ENCODE measurements around the gene PABPN1L.

The PABPN1L gene

GRCh38 chr16:88883946-88884345 is 17.5 kb upstream of the PABPN1L start:
- DNase-seq (ENCODE audit: low spot score): no peak

- no peak for DNase-seq (ENCODE audit: low spot score)
Measured at GRCh38 chr16:88883117-88883895, 16.8 kb upstream of the PABPN1L start.

DNA sequence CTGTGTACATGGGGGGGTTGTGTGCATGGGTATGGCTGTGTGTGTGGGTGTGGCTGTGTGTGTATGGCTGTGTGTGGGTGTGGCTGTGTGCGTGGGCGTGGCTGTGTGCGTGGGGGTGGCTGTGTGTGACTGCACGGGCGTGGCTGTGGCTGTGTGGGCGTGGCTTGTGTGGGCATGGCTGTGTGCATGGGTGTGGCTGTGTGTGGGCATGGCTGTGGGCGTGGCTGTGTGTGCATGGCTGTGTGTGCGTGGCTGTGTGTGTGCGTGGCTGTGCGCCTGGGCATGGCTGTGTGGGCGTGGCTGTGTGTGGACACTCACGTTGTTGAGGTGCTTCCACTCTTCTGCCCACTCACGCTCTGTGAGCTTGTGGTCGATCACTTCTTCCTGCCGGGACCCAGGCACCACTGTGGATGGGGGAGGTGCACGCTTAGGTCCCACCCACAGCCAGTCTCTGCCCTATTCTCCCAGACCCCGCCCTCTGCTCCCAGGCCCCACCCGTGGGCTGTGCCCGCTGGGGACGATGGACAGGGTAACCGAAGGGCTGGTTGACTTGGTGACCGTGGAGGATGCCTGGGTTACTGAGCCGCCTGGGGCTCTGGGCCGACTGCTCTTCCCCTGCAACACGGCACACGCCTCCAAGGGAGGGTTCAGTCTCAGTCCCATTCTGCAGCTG is 16.0 kb upstream of the PABPN1L start:
- no peak for DNase-seq (ENCODE audit: low spot score)

DNA sequence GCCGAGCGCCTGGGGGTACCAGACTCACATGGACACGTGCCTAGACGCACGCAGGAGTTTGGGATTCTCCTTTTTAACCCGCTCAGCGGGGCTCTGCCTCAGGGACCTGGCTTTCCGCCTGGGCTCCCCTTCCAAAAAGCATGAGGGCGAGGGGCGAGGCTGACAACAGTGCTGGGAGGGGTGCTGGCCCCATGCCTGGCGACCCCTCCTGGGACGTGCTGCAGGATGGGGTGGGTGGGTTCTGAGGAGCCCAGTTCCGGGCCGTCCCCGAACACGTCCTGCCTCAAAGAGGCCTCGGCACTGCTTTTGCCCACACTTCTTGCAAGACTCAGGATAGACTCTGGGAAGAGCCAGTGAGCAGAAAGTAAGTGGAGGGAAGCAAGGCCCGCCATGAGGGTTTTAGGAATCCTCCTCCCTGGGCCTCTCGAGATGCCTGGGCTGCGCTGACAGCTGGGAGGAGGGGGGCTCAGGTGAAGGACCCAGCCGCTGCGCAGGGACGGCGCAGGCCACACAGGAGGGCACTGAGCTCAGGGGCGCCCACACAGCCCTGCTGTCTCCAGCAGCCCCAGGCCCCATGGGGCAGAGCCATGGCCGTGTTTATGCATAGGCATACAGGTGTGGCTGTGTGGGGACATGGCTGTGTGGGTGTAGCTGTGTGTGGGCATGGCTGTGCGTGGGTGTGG is 15.4 kb upstream of the PABPN1L start:
- no peak for DNase-seq (ENCODE audit: low spot score)

DNA sequence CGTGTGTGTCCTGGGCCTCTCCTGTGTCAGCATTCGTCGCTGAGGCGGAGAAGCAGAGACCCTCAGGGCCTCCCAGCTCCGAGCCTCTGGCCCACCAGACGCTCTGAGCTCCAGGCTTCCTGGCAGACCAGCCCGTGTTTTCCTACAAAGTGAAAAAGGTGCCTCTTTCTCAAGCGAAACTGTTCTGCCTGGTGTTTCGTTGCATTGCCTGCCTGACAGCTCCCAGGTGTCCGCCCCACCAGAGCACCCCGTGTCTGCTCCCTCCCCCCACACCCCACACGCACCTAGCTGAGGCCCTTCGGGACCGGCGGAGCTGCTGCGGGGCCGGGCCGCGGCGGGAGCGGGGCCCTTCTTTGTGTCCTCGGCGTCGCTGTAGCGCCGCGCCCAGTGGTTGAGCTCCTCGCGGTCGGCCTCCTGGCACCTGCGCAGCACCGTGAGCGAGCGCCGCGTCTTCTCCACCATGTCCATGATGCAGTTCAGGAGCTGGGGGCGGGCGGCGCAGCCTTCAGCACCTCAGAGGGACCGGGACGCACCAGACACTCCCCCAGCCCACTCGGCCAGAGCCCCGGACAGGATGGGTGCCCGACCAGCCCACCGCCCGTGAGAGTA is 14.7 kb upstream of the PABPN1L start:
- DNase-seq (ENCODE audit: low spot score): no peak

- DNase-seq (ENCODE audit: low spot score): no peak
Measured at GRCh38 chr16:88880226-88881006, 14.0 kb upstream of the PABPN1L start.

DNA sequence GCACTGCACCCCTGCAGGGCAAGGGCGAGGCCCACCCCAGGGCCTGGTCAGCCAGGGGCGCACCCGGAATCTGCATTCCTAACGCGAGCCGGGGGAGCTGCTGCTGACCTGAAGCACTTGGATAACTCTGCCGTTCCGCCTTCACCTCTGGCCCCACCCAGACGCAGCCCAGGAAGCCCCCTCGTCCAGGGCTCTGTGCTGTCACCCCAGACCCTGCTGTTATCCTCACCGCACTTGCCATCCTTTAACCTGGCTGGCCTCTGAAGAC is 13.3 kb upstream of the PABPN1L start:
- no peak for DNase-seq (ENCODE audit: low spot score)

- no peak for DNase-seq (ENCODE audit: low spot score)
Measured at GRCh38 chr16:88878967-88879787, 12.7 kb upstream of the PABPN1L start.

GRCh38 chr16:88878356-88878755 is 11.9 kb upstream of the PABPN1L start:
- no peak for DNase-seq (ENCODE audit: low spot score)

GRCh38 chr16:88877564-88878289 is 11.3 kb upstream of the PABPN1L start:
- no peak for DNase-seq (ENCODE audit: low spot score)

DNA sequence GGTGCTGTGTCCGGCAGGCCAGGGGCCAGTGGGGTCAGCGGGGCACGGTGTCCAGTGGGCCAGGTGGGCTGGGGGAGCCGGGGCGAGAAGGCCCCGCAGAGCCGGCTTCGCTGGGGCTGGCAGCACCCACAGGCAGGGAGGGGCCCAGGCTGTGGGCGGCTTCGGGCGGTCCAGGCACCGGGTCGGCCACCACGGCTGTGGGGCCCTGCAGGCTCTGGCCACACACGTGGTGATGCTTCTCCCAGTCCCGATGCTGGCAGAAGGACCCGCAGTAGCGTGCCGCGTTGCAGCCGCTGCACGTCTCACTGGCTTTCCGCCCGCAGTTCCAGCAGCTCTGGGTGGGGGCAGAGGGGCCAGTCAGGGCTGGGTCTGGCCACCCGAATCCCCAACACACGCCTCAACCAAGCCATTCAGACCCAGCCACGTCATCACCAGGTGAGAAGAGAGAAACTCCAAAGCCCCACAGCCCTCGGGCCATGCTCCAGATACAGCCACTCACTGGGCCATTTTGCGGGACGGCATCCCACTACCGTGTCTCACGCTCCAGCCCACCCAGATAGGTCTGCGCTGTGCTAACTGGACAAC is 10.6 kb upstream of the PABPN1L start:
- DNase-seq (ENCODE audit: low spot score): no peak

DNA sequence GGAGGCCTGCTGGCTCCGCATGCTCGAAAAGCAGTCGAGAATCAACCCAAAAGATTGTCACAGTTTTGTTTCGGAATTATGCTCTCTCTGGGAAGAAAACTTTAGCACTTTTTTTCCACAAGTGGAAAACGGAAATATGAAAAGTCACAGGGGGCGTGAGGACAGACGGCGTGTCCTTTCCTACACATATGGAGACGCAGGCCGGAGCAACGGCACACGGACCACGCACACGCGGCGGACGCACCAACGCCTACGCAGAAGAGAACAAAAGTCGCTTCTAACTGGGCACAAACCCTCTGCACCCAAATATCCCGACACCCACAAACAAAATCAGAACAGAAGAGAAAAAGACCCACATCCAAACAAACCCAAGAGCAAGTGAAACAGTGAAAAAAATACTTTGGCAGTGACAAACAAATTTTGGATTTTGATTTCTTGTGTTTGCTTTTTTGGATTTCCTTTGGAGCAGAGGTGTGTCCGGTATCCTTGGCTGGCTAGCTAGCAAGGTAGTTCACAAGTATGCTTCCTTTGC is 9.3 kb upstream of the PABPN1L start:
- no peak for DNase-seq (ENCODE audit: low spot score)

GRCh38 chr16:88874938-88875599 is 8.6 kb upstream of the PABPN1L start:
- DNase-seq (ENCODE audit: low spot score): no peak

DNA sequence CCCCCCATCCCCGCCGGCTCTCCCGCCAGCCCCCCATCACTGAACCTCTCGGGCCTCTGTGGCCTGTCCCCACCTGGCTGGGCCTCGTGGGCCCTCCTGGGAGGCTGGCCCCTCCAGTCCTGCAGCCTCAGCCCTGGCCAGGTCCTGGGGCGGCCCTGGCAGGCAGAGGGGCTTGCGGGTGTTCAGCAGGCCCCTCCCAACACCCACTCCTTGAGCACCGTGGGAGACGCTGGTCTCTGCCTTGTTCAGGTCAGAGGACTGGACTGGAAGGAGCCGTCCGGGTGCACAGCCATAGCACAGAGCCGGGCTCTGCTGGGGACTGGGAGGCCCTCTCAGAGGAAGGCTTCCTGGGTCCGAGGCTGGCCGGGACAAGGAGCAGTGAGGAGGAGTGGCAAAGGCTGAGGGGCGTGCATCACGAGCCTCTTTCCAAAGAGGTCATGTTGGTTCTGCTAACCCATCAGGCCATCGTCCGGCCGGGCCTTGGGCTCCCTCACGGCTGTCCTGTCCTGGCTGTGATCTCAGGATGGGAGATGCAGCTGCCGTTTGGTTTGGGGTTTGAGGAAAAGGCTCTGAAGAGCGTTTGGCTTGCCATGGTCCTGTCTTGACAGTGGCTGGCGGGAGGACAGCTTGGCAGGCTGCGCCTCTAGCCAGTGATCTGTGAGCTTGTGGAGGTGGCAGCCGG is 6.3 kb upstream of the PABPN1L start:
- DNase-seq (ENCODE audit: low spot score): no peak

GRCh38 chr16:88871730-88872416 is 5.4 kb upstream of the PABPN1L start:
- DNase-seq (ENCODE audit: low spot score): no peak

DNA sequence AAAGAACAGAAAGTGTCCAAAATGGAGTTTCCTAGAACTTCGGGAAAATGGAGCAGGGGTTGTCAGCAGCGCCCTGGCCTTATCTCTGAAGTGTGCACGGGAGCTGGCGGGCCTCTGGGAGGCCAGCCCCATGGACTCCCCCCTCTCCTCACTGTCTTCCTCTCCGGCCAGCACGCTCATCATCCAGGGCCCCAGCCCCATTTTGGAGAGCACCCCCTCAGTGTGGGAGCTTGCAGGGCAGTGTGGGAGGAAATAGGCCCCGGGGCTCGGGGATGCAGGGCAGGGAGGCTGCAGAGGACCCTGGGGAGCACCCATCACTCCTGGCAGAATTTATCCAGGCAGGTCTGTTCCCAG is 4.9 kb upstream of the PABPN1L start:
- DNase-seq (ENCODE audit: low spot score): no peak

DNA sequence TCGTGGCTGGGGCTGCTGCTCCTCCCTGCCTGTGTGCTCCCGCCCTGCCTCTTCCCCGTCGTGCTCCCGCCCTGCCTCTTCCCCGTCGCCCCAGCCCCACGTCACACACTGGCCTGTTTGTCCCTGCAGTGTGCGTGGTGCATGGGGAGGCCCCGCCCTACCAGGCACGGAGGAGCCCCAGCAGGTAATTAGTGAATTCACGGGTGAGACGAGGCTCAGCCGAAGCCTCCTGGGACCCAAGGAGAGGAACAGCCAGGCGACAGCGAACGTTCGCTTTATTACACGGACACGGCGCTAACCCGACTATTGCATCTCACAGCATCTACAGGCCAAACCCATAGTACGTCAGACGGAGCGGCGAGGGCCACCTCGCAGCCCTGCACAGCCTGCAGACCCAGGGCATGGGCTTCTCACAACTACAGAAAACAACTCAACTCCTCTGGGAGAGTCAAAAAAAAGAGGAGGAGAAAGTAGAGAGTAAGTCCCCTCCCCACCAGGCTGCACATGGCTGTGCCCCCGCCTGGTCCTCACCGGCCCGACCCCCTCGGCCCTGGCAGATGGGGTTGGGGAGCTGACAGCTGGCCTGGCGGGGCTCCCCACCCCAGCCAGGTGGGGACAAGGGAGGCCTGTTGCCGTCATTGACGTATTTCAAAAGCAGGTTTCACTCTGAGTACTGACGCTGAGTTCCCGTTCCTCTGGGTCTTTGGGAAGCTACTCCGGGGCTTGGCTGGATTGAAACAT is 4.3 kb upstream of the PABPN1L start:
- no peak for DNase-seq (ENCODE audit: low spot score)

DNA sequence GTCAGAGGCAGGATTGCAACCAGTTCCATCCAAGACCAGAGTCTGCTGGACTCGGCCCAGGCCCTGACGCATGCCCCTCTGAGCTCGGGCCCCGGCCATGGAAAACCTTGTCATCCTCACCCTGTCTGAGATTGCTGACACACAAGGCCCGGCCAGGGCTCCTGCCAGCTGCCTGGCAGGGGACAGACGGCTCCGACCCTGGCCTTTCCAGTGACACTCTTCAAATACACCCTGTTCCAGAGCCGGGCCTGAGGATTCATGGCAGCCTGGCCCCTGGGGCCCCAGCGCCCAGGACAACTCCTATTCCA is 3.2 kb upstream of the PABPN1L start:
- DNase-seq (ENCODE audit: low spot score): no peak
